ENCODE results near the gene WDR20.
"Not testable (repeated sequence)": the region's sequence is repeated elsewhere in the genome, so short reads cannot be mapped to it uniquely, and the experiment has no call there.

WDR20 gene

GRCh38 chr14:102134021-102134420, 5.7 kb upstream of the WDR20 start:
- FAIRE-seq, result not testable (repeated sequence)

- FAIRE-seq, result not testable (repeated sequence)
These were observed 5.0 kb upstream of the WDR20 start for GRCh38 chr14:102134719-102135118.

- not testable (repeated sequence) for FAIRE-seq
These were observed 4.2 kb upstream of the WDR20 start for GRCh38 chr14:102135456-102135855.

- FAIRE-seq, result no peak
These were observed 1.2 kb upstream of the WDR20 start for GRCh38 chr14:102138535-102138934.

- FAIRE-seq, result no peak
These were observed 774 bp upstream of the WDR20 start for GRCh38 chr14:102138961-102139285.

GRCh38 chr14:102140027-102140749, 491 bp downstream of the WDR20 start:
- FAIRE-seq, result no peak

GRCh38 chr14:102140750-102141145, 1.1 kb downstream of the WDR20 start:
- no peak for FAIRE-seq

- no peak for FAIRE-seq
These were observed 2.1 kb downstream of the WDR20 start for GRCh38 chr14:102141797-102142196.

- no peak for FAIRE-seq
These were observed 5.2 kb downstream of the WDR20 start for GRCh38 chr14:102144914-102145313.

- no peak for FAIRE-seq
These were observed 5.7 kb downstream of the WDR20 start for GRCh38 chr14:102145395-102145794.

GRCh38 chr14:102146423-102146822, 6.7 kb downstream of the WDR20 start:
- no peak for FAIRE-seq

GRCh38 chr14:102150083-102150482, 10.4 kb downstream of the WDR20 start:
- no peak for FAIRE-seq

GRCh38 chr14:102150744-102151143, 11.0 kb downstream of the WDR20 start:
- FAIRE-seq, result no peak

GRCh38 chr14:102151411-102151810, 11.7 kb downstream of the WDR20 start:
- not testable (repeated sequence) for FAIRE-seq

GRCh38 chr14:102154121-102154520, 14.4 kb downstream of the WDR20 start:
- FAIRE-seq, result no peak

- FAIRE-seq, result no peak
These were observed 15.3 kb downstream of the WDR20 start for GRCh38 chr14:102154821-102155549.

- no peak for FAIRE-seq
These were observed 17.6 kb downstream of the WDR20 start for GRCh38 chr14:102157346-102157745.

GRCh38 chr14:102158797-102159196, 19.1 kb downstream of the WDR20 start:
- no peak for FAIRE-seq

GRCh38 chr14:102159841-102160240, 20.1 kb downstream of the WDR20 start:
- FAIRE-seq, result no peak

GRCh38 chr14:102162487-102162886, 22.8 kb downstream of the WDR20 start:
- FAIRE-seq, result no peak

GRCh38 chr14:102164241-102164641, 24.5 kb downstream of the WDR20 start:
- no peak for FAIRE-seq

GRCh38 chr14:102164965-102165364, 25.3 kb downstream of the WDR20 start:
- FAIRE-seq, result no peak

- no peak for FAIRE-seq
These were observed 30.4 kb downstream of the WDR20 start for GRCh38 chr14:102170061-102170460.

- FAIRE-seq, result no peak
These were observed 31.7 kb downstream of the WDR20 start for GRCh38 chr14:102171173-102172020.

Data from TTC549 (cell line).